Measurements from ENCODE around the gene LGALS3BP. TPM values are rescaled to one million over a fixed set of nuclear protein-coding genes. Genes with fewer than 3 reads are reported as not detected.

Gene LGALS3BP
- total and polyA plus RNA-seq, 4 donors: 66.0 to 224 (median 79.2) TPM

DNA sequence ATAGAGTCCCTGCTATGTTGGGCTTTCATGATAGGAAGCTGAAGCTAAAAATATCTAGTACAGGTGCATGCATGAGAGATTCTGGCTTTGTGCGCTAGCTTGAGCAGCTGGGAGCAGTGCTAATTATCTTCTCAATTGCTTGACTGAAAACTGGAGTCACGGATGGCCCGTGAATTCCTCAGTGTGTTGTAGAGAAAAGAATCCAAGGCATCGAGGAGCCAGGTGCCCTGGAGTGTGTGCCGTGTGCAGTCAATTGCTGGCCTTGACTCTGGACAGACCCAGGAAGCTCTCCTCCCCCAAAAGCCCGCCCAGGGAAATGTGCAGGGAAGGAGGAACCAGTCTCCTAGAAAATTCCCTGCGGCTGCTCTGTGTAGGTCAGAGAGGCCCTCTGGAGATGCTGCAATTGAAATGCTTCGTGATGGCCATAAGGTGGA is 14.2 kb downstream of the LGALS3BP start:
- Histone ChIP-seq H3K4me3 (ENCODE audit: low read depth in 1 of 3, low read length in 3 of 3) (no peak overlapping the region), H3K27ac (ENCODE audit: low read depth in 1 of 2, low read length in 2 of 2) (no peak overlapping the region), H3K27me3 (ENCODE audit: control insufficient read depth in 4 of 4, insufficient read depth in 4 of 4, low read length in 3 of 4) (no peaks in the 10 kb centered on the region), H3K36me3 (ENCODE audit: control insufficient read depth in 4 of 4, insufficient read depth in 3 of 4, low read depth in 1 of 4, low read length in 3 of 4) (no peaks in the 10 kb centered on the region), H3K9ac (ENCODE audit: low read depth in 1 of 2, low read length in 2 of 2) (no peak overlapping the region), H3K4me1 (ENCODE audit: control insufficient read depth in 4 of 4, insufficient read depth in 4 of 4, low read length in 3 of 4) (no peaks in the 10 kb centered on the region), H3K9me3 (ENCODE audit: control insufficient read depth in 4 of 4, low read length in 3 of 4) (no peaks in the 10 kb centered on the region)
- 88% methylated on average over 8 of the region's 8 CpGs for WGBS
- DNase-seq (ENCODE audit: low spot score): no peak
- TF ChIP-seq EGR1 (IDR thresholded peaks at IDR 0.05; ENCODE audit: low read depth in 2 of 2) (no peak), HNF4G (IDR thresholded peaks at IDR 0.05) (no peak), RXRA (IDR thresholded peaks at IDR 0.05) (no peak), HNF4A (conservative IDR thresholded peaks at IDR 0.05) (no peak), YY1 (IDR thresholded peaks at IDR 0.05) (no peak), NR2F2 (IDR thresholded peaks at IDR 0.05) (no peak), JUND (IDR thresholded peaks at IDR 0.05) (no peak), SP1 (IDR thresholded peaks at IDR 0.05) (no peak)
- TF ChIP-seq, protein P1, sequence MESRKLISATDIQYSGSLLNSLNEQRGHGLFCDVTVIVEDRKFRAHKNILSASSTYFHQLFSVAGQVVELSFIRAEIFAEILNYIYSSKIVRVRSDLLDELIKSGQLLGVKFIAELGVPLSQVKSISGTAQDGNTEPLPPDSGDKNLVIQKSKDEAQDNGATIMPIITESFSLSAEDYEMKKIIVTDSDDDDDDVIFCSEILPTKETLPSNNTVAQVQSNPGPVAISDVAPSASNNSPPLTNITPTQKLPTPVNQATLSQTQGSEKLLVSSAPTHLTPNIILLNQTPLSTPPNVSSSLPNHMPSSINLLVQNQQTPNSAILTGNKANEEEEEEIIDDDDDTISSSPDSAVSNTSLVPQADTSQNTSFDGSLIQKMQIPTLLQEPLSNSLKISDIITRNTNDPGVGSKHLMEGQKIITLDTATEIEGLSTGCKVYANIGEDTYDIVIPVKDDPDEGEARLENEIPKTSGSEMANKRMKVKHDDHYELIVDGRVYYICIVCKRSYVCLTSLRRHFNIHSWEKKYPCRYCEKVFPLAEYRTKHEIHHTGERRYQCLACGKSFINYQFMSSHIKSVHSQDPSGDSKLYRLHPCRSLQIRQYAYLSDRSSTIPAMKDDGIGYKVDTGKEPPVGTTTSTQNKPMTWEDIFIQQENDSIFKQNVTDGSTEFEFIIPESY (IDR thresholded peaks at IDR 0.05): no peak
- TF ChIP-seq, protein P2, sequence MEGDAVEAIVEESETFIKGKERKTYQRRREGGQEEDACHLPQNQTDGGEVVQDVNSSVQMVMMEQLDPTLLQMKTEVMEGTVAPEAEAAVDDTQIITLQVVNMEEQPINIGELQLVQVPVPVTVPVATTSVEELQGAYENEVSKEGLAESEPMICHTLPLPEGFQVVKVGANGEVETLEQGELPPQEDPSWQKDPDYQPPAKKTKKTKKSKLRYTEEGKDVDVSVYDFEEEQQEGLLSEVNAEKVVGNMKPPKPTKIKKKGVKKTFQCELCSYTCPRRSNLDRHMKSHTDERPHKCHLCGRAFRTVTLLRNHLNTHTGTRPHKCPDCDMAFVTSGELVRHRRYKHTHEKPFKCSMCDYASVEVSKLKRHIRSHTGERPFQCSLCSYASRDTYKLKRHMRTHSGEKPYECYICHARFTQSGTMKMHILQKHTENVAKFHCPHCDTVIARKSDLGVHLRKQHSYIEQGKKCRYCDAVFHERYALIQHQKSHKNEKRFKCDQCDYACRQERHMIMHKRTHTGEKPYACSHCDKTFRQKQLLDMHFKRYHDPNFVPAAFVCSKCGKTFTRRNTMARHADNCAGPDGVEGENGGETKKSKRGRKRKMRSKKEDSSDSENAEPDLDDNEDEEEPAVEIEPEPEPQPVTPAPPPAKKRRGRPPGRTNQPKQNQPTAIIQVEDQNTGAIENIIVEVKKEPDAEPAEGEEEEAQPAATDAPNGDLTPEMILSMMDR (IDR thresholded peaks at IDR 0.05; ENCODE audit: low read depth, low read length, missing input control): no peak
- TF ChIP-seq, protein P3, sequence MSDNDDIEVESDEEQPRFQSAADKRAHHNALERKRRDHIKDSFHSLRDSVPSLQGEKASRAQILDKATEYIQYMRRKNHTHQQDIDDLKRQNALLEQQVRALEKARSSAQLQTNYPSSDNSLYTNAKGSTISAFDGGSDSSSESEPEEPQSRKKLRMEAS (IDR thresholded peaks at IDR 0.05): no peak
- TF ChIP-seq, protein P4, sequence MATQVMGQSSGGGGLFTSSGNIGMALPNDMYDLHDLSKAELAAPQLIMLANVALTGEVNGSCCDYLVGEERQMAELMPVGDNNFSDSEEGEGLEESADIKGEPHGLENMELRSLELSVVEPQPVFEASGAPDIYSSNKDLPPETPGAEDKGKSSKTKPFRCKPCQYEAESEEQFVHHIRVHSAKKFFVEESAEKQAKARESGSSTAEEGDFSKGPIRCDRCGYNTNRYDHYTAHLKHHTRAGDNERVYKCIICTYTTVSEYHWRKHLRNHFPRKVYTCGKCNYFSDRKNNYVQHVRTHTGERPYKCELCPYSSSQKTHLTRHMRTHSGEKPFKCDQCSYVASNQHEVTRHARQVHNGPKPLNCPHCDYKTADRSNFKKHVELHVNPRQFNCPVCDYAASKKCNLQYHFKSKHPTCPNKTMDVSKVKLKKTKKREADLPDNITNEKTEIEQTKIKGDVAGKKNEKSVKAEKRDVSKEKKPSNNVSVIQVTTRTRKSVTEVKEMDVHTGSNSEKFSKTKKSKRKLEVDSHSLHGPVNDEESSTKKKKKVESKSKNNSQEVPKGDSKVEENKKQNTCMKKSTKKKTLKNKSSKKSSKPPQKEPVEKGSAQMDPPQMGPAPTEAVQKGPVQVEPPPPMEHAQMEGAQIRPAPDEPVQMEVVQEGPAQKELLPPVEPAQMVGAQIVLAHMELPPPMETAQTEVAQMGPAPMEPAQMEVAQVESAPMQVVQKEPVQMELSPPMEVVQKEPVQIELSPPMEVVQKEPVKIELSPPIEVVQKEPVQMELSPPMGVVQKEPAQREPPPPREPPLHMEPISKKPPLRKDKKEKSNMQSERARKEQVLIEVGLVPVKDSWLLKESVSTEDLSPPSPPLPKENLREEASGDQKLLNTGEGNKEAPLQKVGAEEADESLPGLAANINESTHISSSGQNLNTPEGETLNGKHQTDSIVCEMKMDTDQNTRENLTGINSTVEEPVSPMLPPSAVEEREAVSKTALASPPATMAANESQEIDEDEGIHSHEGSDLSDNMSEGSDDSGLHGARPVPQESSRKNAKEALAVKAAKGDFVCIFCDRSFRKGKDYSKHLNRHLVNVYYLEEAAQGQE (IDR thresholded peaks at IDR 0.05): no peak
- TF ChIP-seq, protein P5, sequence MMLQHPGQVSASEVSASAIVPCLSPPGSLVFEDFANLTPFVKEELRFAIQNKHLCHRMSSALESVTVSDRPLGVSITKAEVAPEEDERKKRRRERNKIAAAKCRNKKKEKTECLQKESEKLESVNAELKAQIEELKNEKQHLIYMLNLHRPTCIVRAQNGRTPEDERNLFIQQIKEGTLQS (IDR thresholded peaks at IDR 0.05): no peak

DNA sequence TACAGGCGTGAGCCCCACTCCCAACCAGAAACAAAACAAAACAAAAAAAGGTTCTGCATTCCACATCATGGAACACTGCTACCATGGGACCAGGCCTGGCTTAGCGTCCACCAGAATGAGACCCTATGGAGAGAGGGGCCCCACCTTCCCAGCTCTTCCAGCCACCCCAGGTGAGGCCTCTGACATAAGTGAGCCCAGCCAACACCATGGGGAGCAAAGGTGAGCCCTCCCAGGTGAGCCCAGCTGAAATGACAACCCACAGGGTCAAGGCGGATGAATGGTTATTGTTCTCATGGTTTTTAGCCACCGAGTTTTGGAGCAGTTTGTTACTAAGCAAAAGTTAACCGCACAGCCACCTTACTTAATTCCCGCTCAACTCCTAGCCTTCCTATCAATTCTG is 16.3 kb downstream of the LGALS3BP start:
- Histone ChIP-seq H3K27ac (ENCODE audit: low read depth in 1 of 2, low read length in 2 of 2) (no peak overlapping the region), H3K9me3 (ENCODE audit: control insufficient read depth in 4 of 4, low read length in 3 of 4) (no peaks in the 10 kb centered on the region), H3K4me1 (ENCODE audit: control insufficient read depth in 4 of 4, insufficient read depth in 4 of 4, low read length in 3 of 4) (no peaks in the 10 kb centered on the region), H3K36me3 (ENCODE audit: control insufficient read depth in 4 of 4, insufficient read depth in 3 of 4, low read depth in 1 of 4, low read length in 3 of 4) (no peaks in the 10 kb centered on the region), H3K4me3 (ENCODE audit: low read depth in 1 of 3, low read length in 3 of 3) (no peak overlapping the region), H3K9ac (ENCODE audit: low read depth in 1 of 2, low read length in 2 of 2) (no peak overlapping the region), H3K27me3 (ENCODE audit: control insufficient read depth in 4 of 4, insufficient read depth in 4 of 4, low read length in 3 of 4) (no peaks in the 10 kb centered on the region)
- no peak for DNase-seq (ENCODE audit: low spot score)
- 92% methylated on average over 6 of the region's 6 CpGs for WGBS
- TF ChIP-seq GABPA (IDR thresholded peaks at IDR 0.05 in 1 of 2, conservative IDR thresholded peaks at IDR 0.05 in 1 of 2): no peak
- TF ChIP-seq EGR1 (IDR thresholded peaks at IDR 0.05; ENCODE audit: low read depth in 2 of 2): no peak
- no peak for TF ChIP-seq SP1 (IDR thresholded peaks at IDR 0.05)
- TF ChIP-seq, protein P4 (IDR thresholded peaks at IDR 0.05): no peak
- TF ChIP-seq, protein P2 (IDR thresholded peaks at IDR 0.05; ENCODE audit: low read depth, low read length, missing input control): no peak
- TF ChIP-seq NR2F2 (IDR thresholded peaks at IDR 0.05): no peak
- no peak for TF ChIP-seq TAF1 (conservative IDR thresholded peaks at IDR 0.05)
- TF ChIP-seq, protein P1 (IDR thresholded peaks at IDR 0.05): no peak
- TF ChIP-seq HNF4G (IDR thresholded peaks at IDR 0.05): no peak
